Tibial nerve (tissue), 4 donors: ENCODE results near the gene YARS2. TPM values are rescaled to one million over a fixed set of nuclear protein-coding genes. Genes with fewer than 3 reads are reported as not detected.

Experiments used
- small RNA-seq: library from RNA; depleted of rRNA; stranded (forward); fragments of <200 nt; gene quantifications from one replicate; pipeline ENCODE3, GENCODE V24; 2016
- total RNA-seq, 4 donors: library from RNA; depleted of rRNA; stranded (reverse); fragments of >200 nt; gene quantifications; one replicate each; pipeline ENCODE4 v1.1.0, GENCODE V29; 2016

YARS2 gene
- total RNA-seq, 4 donors from 2014 or later, result 16.3 to 38.7 (median 28.3) TPM

Small RNA genes lying within 50 kb of the gene (small RNA-seq; reads per million reads assigned to genes)
- not detected for gene RF00019

Other genes starting within 250 kb of the YARS2 start
- 10 to 100 TPM; 42.0 to 97.5 (median 59.1) TPM for gene DNM1L, start 76.6 kb downstream of the YARS2 start, total RNA-seq
- 10 to 100 TPM; 35.0 to 45.0 (median 42.5) TPM for gene PKP2, start 140.9 kb upstream of the YARS2 start, total RNA-seq